ENCODE results near the gene PROX1. TPM values are rescaled to one million over a fixed set of nuclear protein-coding genes. Genes with fewer than 3 reads are reported as not detected.

PROX1 gene
- total and polyA plus RNA-seq, 2 donors (not counting 1 experiment from before 2014, with no cell fraction given), result 0.24 to 3.8 TPM

GRCh38 chr1:213989002-213989855 lies 1.5 kb downstream of the PROX1 start:
- peaks cover 35% of the 10 kb centered on the region for H3K4me1 Mint-ChIP-seq
- Histone ChIP-seq H3K27ac (ENCODE audit: low read length in 2 of 2) (no peak overlapping the region), H4K20me1 (ENCODE audit: control insufficient read depth, insufficient read depth, low read length, poor library complexity, severe bottlenecking) (no peaks in the 10 kb centered on the region), H2AFZ (ENCODE audit: insufficient read depth, low read depth, low read length, poor library complexity, severe bottlenecking) (peak overlapping the region; percentile 77), H3K36me3 (replicated peaks in 1 of 2; ENCODE audit: control extremely low read depth in 1 of 2, control insufficient read depth in 1 of 2, extremely low read depth in 1 of 2, insufficient read depth in 2 of 2, low read length in 1 of 2) (no peaks in the 10 kb centered on the region), H3K79me2 (ENCODE audit: control insufficient read depth, insufficient read depth, low read length) (no peaks in the 10 kb centered on the region), H3K9ac (ENCODE audit: low read length) (peak overlapping the region; percentile 62), H3K9me3 (ENCODE audit: control extremely low read depth in 1 of 3, control insufficient read depth in 2 of 3, insufficient read depth in 1 of 3, low read length in 2 of 3) (peaks cover 3 to 39% (median 9%) of the 10 kb centered on the region in 3 donors), H3K4me2 (replicated peaks; ENCODE audit: low read depth, low read length, poor library complexity, severe bottlenecking) (peak overlapping the region; percentile 79), H3K27me3 (replicated peaks in 1 of 4; ENCODE audit: control extremely low read depth in 1 of 4, control insufficient read depth in 3 of 4, insufficient read depth in 4 of 4, low read length in 3 of 4) (peaks cover 0 to 63% (median 50%) of the 10 kb centered on the region in 4 experiments), H3K4me1 (ENCODE audit: control insufficient read depth in 2 of 2, insufficient read depth in 2 of 2, low read length in 2 of 2) (peaks cover 21 to 37% of the 10 kb centered on the region in 2 donors), H3K4me3 (ENCODE audit: control extremely low read depth in 1 of 5, extremely low read depth in 1 of 5, insufficient read depth in 1 of 5, low read depth in 2 of 5, low read length in 4 of 5) (peak overlapping the region in 4 of 5 experiments; percentile 25 to 64 (median 41))
- DNase-seq, result peak; percentile 24
- peaks cover 62% of the 10 kb centered on the region for H3K27me3 Mint-ChIP-seq
- H3K27ac Mint-ChIP-seq, result peak overlapping the region; percentile 27
- intact Hi-C loops (cut with micrococcal nuclease), result no loop called here
- POLR2A ChIA-PET, result no interaction called here
- CTCF ChIA-PET, result no interaction called here
- H3K9me3 Mint-ChIP-seq (ENCODE audit: insufficient read depth), result peaks cover 2% of the 10 kb centered on the region
- TF ChIP-seq EZH2 (IDR thresholded peaks at IDR 0.05; ENCODE audit: borderline replicate concordance, insufficient read depth, low read depth, low read length, poor library complexity, severe bottlenecking), result no peak
- TF ChIP-seq, protein P1, sequence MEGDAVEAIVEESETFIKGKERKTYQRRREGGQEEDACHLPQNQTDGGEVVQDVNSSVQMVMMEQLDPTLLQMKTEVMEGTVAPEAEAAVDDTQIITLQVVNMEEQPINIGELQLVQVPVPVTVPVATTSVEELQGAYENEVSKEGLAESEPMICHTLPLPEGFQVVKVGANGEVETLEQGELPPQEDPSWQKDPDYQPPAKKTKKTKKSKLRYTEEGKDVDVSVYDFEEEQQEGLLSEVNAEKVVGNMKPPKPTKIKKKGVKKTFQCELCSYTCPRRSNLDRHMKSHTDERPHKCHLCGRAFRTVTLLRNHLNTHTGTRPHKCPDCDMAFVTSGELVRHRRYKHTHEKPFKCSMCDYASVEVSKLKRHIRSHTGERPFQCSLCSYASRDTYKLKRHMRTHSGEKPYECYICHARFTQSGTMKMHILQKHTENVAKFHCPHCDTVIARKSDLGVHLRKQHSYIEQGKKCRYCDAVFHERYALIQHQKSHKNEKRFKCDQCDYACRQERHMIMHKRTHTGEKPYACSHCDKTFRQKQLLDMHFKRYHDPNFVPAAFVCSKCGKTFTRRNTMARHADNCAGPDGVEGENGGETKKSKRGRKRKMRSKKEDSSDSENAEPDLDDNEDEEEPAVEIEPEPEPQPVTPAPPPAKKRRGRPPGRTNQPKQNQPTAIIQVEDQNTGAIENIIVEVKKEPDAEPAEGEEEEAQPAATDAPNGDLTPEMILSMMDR (IDR thresholded peaks at IDR 0.05), result no peak
- ATAC-seq (ENCODE audit: low read depth), result peak; percentile 32
- WGBS (ENCODE audit: insufficient coverage), result 10% methylated on average over 37 of the region's 39 CpGs
- peak overlapping the region; percentile 90 for H3K4me3 Mint-ChIP-seq

- Mint-ChIP-seq H3K4me1 (peaks cover 8% of the 10 kb centered on the region), H3K27ac (no peak overlapping the region), H3K27me3 (peaks cover 22% of the 10 kb centered on the region), H3K9me3 (ENCODE audit: insufficient read depth) (no peaks in the 10 kb centered on the region), H3K4me3 (no peak overlapping the region)
- POLR2A ChIA-PET, result no interaction called here
- no peak overlapping the region for H3K4me2 ChIP-seq (replicated peaks; ENCODE audit: low read depth, low read length, poor library complexity, severe bottlenecking)
- no peaks in the 10 kb centered on the region for H4K20me1 ChIP-seq (ENCODE audit: control insufficient read depth, insufficient read depth, low read length, poor library complexity, severe bottlenecking)
- peaks cover 0 to 24% (median 16%) of the 10 kb centered on the region in 4 experiments for H3K27me3 ChIP-seq (replicated peaks in 1 of 4; ENCODE audit: control extremely low read depth in 1 of 4, control insufficient read depth in 3 of 4, insufficient read depth in 4 of 4, low read length in 3 of 4)
- TF ChIP-seq EZH2 (IDR thresholded peaks at IDR 0.05; ENCODE audit: borderline replicate concordance, insufficient read depth, low read depth, low read length, poor library complexity, severe bottlenecking), result no peak
- TF ChIP-seq, protein P1 (IDR thresholded peaks at IDR 0.05), result no peak
- no peak overlapping the region for H2AFZ ChIP-seq (ENCODE audit: insufficient read depth, low read depth, low read length, poor library complexity, severe bottlenecking)
- H3K79me2 ChIP-seq (ENCODE audit: control insufficient read depth, insufficient read depth, low read length), result no peaks in the 10 kb centered on the region
- no peak overlapping the region for H3K9ac ChIP-seq (ENCODE audit: low read length)
- H3K36me3 ChIP-seq (replicated peaks in 1 of 2; ENCODE audit: control extremely low read depth in 1 of 2, control insufficient read depth in 1 of 2, extremely low read depth in 1 of 2, insufficient read depth in 2 of 2, low read length in 1 of 2), result no peaks in the 10 kb centered on the region
- DNase-seq (no peak), ATAC-seq (ENCODE audit: low read depth) (no peak)
- intact Hi-C loops (cut with micrococcal nuclease), result no loop called here
- no peak overlapping the region for H3K4me3 ChIP-seq (ENCODE audit: control extremely low read depth in 1 of 5, extremely low read depth in 1 of 5, insufficient read depth in 1 of 5, low read depth in 2 of 5, low read length in 4 of 5)
- WGBS (ENCODE audit: insufficient coverage), result 13% methylated on average over 1 of the region's 2 CpGs
- H3K9me3 ChIP-seq (ENCODE audit: control extremely low read depth in 1 of 3, control insufficient read depth in 2 of 3, insufficient read depth in 1 of 3, low read length in 2 of 3), result peaks cover 0 to 24% (median 0%) of the 10 kb centered on the region in 3 donors
- no peak overlapping the region for H3K27ac ChIP-seq (ENCODE audit: low read length in 2 of 2)
- H3K4me1 ChIP-seq (ENCODE audit: control insufficient read depth in 2 of 2, insufficient read depth in 2 of 2, low read length in 2 of 2), result peaks cover 5 to 7% of the 10 kb centered on the region in 2 donors
- CTCF ChIA-PET, result no interaction called here
Measured at GRCh38 chr1:213993929-213994328, 6.2 kb downstream of the PROX1 start.

All from B cell (primary cell).